Left forelimb (tissue), 1 donor: Measurements from ENCODE around the gene ZNF155.

Source experiments
- DNase-seq: peaks from one replicate; pipeline ENCODE4 v3.0.0-alpha.2; 2018; ENCODE audit warnings: low spot score

ZNF155 gene

DNA sequence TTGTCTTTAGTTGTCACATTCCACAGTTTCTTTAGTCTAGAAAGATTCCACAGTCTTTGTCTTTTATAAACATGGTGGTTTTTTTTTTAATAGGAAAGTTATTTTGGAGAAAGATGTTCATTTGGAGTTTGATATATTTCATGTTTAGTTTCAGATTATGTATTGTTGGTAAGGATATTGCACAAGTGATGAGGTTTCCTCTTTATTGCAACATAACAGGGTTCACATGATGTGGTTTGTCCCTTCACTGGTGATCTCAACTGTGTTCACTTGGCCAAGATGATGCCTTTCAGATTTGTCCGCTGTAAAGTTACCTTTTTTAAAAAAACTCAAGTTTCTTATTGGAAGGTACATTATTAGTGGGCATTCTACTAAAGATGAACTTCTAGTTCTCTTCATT lies 22.0 kb downstream of the ZNF155 start:
- DNase-seq: no peak

GRCh38 chr19:44007473-44007872 lies 23.5 kb downstream of the ZNF155 start:
- no peak for DNase-seq

GRCh38 chr19:44010468-44010867 lies 26.5 kb downstream of the ZNF155 start:
- DNase-seq: no peak

- DNase-seq: no peak
Measured at GRCh38 chr19:44019498-44019897, 35.5 kb downstream of the ZNF155 start.

DNA sequence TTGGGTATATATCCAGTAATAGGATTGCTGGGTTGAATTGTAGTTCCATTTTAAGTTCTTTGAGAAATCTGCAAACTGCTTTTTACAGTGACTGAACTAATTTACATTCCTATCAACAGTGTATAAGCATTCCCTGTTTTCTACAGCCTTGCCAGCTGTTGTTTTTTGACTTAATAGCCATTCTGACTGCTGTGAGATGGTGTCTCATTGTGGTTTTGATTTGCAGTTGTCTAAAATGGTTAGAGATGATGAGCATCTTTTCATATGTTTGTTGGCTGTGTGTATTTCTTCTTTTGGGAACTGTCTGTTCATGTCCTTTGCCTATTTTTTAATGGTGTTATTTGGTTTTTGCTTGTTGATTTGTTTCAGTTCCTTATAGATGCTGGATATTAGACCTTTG lies 37.2 kb downstream of the ZNF155 start:
- no peak for DNase-seq

DNA sequence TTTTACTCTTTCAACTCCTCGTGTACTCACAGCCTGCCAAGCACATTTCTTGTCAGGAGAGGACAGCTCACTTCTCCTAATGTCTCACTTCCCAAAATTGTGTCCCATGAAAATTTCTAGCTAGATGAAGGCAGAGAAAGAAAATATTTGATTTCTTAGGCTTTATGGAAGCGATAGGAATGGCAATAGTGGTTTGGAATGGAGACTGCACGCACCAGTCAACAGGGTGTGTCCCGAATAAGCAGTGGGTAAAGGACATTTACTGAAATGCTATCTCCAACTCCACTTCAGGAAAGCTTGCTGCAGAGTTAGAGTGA lies 40.9 kb downstream of the ZNF155 start:
- no peak for DNase-seq

- peak; percentile 86 for DNase-seq
Measured at GRCh38 chr19:44025217-44025936, 41.4 kb downstream of the ZNF155 start, which contains the start of gene ZNF222. Gene ZNF222, plus strand, starts transcription at chr19:44025379. Its CDS starts 58 bp downstream, at chr19:44025437.

- no peak for DNase-seq
Measured at GRCh38 chr19:44026622-44027021, 42.6 kb downstream of the ZNF155 start.

- no peak for DNase-seq
Measured at GRCh38 chr19:44032001-44032610, 48.1 kb downstream of the ZNF155 start.

GRCh38 chr19:44042147-44042546 lies 58.2 kb downstream of the ZNF155 start:
- no peak for DNase-seq
